HPDE6-E6E7 (cell line): ENCODE results near the gene NSD2.
A peak's percentile ranks its signal among the peaks of the same experiment; 100 is the strongest.
"Not testable (repeated sequence)": the region's sequence is repeated elsewhere in the genome, so short reads cannot be mapped to it uniquely, and the experiment has no call there.

Experiments used
- DNase-seq: peaks from one replicate; pipeline ENCODE4 v3.0.0; 2011; ENCODE audit warnings: missing footprints; ENCODE audit errors: extremely low spot score

NSD2 gene

DNA sequence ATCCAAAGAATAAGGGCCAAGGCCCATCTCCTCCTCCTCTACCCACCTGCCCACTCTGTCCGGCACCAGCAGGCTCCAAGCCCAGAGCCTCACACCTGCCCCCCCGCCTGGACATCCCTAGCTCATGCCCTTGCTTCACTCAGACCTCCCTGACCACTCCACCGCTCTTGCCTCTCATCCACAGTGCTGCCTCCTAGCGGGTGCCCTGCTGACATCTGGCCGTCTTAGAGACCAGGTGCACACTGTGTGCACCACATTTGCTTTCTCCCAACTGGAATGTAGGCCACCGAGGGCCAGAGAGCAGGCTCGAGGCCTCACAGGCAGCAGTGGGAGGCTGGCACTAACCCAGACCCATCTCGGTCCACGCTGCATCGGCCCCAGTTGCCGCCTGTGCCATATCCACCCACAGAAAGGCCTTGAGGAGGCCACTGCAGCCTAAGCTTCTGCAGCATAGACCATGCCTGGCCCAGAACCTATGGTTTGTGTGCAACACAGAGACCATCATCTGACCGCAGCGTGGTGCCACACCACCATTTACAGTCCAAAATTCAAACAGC is 28.8 kb upstream of the NSD2 start:
- DNase-seq, result no peak

- no peak for DNase-seq
These were observed 28.2 kb upstream of the NSD2 start for GRCh38 chr4:1842993-1843448.

DNA sequence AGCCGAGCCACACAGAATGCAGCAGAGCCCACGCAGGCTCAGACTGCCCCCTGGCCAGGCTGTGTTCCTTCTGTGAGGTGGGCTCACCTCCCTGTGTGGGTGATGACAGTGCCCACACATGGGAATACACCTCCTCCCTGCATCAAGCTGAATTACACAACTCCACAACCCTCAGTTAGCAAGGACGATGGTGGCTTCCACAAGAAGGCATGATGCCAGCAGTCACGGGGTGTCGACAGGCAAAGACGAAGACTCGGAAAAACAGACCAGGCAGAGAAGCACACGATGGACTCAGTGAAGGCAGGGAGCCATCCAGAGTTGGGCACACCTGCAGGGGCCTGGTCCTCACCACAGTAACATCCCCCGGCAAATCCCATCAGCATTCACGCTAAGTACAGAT is 27.3 kb upstream of the NSD2 start:
- no peak for DNase-seq

DNA sequence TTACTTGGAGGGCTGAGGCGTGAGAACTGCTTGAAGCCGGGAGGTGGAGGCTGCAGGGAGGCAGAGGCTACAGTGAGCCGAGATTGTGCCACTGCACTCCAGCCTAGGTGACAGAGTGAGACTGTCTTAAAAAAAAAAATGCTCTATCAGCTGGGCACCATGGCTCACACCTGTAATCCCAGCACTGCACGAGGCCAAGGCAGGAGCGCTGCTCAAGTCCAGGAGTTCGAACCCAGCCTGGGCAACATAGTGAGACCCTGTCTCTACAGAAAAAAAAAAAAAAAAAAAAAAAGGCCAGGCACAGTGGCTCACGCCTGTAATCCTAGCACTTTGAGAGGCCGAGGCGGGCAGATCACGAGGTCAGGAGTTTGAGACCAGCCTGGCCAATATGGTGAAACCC is 26.6 kb upstream of the NSD2 start:
- DNase-seq, result not testable (repeated sequence)

GRCh38 chr4:1846580-1846979 is 24.6 kb upstream of the NSD2 start:
- no peak for DNase-seq

DNA sequence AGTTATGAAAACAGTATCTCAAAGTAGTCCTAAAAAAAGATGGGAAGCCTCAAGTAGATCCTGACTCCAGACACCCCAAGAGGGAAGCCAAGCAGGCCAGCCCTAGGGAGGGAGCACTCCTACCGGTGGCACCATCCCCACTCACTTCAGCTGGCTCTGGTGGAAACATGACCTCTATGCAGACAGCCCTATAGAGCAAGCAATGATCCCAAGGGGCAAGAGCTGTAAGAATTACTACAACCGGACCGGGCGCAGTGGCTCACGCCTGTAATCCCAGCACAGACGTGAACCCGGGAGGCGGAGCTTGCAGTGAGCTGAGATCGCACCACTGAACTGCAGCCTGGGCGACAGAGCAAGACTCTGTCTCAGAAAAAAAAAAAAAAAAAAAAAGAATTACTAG is 20.9 kb upstream of the NSD2 start:
- no peak for DNase-seq

DNA sequence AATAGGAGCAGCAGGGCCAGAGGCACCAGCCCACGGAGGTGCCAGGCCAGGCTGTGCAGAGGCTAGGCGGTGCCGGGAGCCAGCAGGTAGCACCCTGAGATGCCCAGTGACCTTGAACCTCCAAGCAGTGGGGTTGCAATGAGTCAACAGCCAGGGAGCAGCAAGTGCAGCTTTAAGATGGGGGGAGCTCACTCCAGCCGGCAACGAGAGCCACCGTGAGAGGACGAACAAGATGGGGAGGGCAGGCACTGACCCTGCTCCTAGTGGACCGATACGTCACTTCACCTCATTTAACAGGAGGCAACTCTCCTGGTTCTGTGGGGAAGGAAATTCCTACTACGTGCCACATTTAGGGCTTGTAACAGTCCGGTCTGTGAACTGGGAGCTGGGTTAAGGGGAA is 20.0 kb upstream of the NSD2 start:
- DNase-seq, result no peak

DNA sequence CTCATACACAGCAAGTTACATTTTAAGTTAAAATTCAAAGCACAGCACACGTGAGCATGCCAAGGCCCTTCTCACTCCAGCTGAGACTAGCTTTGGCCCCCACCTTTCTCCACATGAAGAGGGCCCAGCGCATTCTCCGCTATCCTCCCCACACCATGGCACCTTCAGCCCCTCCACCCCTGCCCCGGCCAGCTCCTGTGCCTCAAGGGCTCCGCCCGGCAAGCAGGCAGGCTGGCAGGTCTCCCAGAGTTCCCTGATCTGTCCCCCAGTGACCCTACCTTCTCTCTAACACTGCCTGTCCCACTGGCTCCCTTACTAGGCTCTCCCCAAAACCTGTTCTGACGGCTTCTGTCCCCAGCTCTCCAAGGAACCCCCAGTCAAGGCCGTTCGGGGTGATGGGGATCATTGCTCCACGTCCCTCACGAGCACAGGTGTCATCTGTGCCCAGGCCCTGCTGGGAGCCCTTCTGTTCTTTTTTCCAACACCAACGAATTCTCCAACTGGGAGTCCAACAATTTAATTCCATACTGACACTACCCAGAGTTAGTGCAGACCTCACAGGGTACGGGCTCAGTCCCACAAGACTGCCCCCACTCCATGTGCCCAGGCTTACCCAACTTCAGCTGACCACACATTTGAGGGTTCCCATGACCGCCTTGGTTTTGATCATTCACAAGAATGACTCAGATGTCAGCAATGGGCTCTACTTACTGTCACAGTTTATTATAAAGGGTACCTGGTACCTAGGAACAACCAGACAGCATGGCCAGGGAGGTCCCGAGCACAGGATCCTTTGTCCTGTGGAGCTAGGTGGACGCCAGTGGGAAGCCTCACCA is 19.4 kb upstream of the NSD2 start:
- no peak for DNase-seq

DNA sequence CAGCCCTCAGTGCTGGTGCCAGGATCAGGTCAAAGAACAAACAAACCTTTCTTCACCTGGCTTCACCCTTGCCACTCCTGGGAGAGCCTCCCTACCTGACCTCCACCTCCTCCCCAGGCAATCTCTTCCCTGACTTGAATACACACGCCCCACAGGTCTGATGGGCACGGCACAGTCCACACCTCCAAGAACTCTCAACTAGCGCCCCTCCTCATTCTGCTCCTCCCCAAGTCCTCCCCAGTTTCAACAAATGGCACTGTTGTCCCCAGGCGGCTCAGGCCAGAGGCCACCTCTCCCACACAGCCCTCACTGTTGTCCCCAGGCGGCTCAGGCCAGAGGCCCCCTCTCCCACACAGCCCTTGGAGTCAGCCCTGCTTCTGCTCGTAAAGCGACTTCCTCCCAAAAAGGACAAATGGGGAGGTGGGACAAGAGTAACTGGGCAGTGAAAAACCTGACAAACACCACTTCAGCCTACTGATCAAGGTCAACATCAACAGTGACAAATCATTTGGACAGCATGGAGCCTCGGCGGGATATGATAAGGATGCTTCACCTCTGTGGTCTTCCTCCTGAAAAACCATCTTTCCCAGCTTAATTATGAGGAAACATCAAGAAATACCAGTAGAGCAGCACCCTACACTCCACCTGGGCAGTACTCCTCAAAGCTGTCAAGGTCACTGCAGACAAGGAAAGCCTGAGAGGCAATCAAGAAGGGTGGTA is 18.1 kb upstream of the NSD2 start:
- DNase-seq, result no peak

- no peak for DNase-seq
These were observed 16.4 kb upstream of the NSD2 start for GRCh38 chr4:1854752-1855151.

DNA sequence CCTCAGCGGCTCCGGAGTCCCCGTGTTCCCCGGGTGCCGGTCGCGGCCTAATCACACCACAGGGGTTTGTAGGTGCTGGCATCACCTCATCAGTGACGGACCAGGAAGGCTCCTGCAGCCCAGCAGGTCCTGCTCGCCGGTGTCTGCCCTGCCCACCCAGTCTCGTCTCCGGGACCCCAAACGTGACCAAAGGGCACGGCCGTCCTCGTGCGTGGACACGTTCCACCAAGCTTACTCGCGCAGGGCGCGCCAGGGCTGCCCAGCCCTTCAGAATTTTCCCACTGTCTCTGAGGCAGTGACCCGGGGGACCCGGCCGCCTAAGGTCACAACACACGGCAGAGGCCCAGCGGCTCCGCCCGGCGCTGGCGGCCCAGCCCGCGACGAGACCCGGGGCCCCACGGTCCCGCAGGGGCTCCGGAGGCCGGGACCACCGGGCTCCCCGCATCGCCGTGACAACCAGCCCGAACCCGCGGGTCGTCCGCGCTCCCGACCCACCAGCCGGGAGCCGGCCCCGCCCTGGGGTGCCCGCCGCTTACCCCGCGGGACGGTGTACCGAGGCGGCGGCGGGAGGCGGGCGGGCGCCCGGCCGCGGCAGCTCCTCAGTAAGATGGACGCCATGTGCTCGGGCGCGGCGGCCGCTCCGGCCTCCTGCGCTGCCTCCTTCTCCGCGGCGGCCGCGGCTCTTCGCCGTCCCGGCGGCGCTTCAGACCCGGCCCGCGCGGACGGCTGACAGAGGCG is 15.7 kb upstream of the NSD2 start:
- no peak for DNase-seq

DNA sequence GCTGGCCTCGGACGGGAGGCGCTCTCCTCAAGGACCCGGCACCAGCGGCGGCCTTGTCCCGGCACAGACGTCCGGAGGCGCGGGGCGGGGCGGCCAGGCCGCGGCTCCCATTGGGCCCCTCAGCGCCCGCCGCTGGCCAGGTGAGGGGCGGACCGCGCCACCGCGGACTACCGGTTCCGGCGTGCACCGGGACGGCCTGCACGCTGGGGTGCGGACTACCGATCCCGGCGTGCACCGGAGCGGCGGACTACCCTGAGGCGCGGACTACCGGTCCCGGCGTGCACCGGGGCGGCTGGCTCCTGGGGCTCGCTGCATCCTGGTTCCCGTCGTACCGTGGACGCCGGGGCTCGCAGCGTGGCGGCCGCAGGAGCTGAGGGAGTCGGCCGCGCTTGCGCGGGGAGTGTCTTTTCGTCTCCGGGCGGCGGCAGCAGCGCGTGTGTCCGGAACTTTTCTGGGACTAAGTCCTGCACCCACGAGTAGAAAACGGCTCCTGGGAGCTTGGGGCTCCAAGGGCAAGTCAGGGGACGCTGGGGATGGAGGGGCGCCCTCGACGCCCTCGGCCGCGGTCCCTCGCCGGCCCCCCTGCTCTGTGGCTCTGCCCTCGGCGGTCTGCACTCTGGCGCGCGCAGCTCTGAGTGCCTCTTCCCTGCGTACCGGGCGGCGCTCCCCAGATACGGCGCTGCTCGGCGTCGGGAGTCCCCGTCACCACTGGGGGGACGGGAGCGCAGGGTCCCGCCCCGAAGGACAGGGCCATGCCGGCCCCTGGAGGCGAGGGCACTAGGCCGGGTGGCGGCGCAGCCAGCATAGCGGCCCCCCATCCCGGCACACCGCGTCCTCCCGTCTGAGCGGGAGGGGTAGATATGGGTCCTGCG is 14.9 kb upstream of the NSD2 start, which contains the start of gene LETM1:
Gene LETM1, minus strand, starts transcription at position 86 of the 872 bp plus-strand sequence. CDS start 206 bp downstream, outside the sequence.
- DNase-seq, result peak; percentile 91

GRCh38 chr4:1856943-1857699 is 14.1 kb upstream of the NSD2 start:
- DNase-seq, result no peak

GRCh38 chr4:1857931-1858330 is 13.3 kb upstream of the NSD2 start:
- DNase-seq, result no peak

DNA sequence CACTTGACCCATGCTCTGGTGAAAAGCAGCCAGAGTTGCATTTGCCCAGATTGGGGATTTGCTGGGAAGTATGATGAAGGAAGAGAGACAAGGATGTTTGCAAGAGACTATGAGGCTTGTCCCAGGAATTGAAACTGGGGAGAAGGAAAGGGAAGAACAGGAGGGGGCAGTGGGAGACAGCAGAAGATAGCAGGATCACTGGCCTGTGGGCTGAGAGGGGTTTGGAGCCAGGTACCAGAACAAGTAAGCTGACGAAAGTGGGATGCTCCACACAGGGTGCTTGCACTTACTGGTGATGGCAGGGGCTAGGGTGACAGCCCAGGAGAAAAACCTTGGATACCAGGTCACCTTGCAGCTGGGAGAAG is 11.8 kb upstream of the NSD2 start:
- DNase-seq, result no peak

- no peak for DNase-seq
These were observed 8.9 kb upstream of the NSD2 start for GRCh38 chr4:1862055-1862911.

GRCh38 chr4:1862961-1863296 is 8.3 kb upstream of the NSD2 start:
- DNase-seq, result no peak

GRCh38 chr4:1863297-1864033 is 7.7 kb upstream of the NSD2 start:
- no peak for DNase-seq
